K562 (cell line): ENCODE data around the gene LRP1B. TPM values are rescaled to one million over a fixed set of nuclear protein-coding genes. Genes with fewer than 3 reads are reported as not detected.

Experiments used
- ATAC-seq: fragments of 200-7000 bp; cut with Tn5 transposase; 3 replicates; pipeline ENCODE4 v1.9.1; 2020; ENCODE audit warnings: moderate library complexity
- BruUV-seq: library from RNA; stranded (reverse); fragments of 400-500 nt; replicated peaks from 2 replicates; lab custom pipeline; 2021; lab: Mats Ljungman, UMichigan
- CTCF ChIA-PET: fragments of 300-600 bp; formaldehyde crosslinking; extraction: SDS; loops from one replicate; lab custom pipeline; 2021; ENCODE audit warnings: low intra/inter-chr PET ratio; lab: Yijun Ruan, JAX
- POLR2A ChIA-PET: fragments of 300-600, 350-650 bp; sonication (Branson Sonifier 250); formaldehyde crosslinking; extraction: SDS; loops from one replicate; lab custom pipeline; 2021; ENCODE audit warnings: antibody characterized with exemption, inconsistent platforms; lab: Yijun Ruan, JAX
- DNase-seq, 4 experiments: peaks; one replicate each; pipeline versions ENCODE4 v3.0.0 to v3.0.0-alpha.2; 2011 to 2018; ENCODE audit warnings: low spot score in 3 of 4, mixed read lengths in 3 of 4; ENCODE audit errors: extremely low read depth in 1 of 4
- FAIRE-seq: peaks from 2 replicates; lab custom pipeline; 2011; peaks lifted over from hg19 to GRCh38; lab: Jason Lieb, UNC
- H2AFZ ChIP-seq: 2 replicates; pipeline ENCODE4 v1.6.0; 2011; ENCODE audit warnings: low read depth, low read length, control low read depth, inconsistent platforms
- H3K27ac ChIP-seq: fragments of 200-600 bp; 3 replicates; pipeline ENCODE4 v1.8.0; 2011; ENCODE audit warnings: low read depth, mild to moderate bottlenecking, control low read depth, inconsistent platforms, low read length, moderate library complexity, mixed read lengths; ENCODE audit errors: extremely low read depth
- H3K27me3 ChIP-seq, 2 experiments: fragments of 300-600 bp in 1 of 2; 2 replicates in 1 of 2; 3 replicates in 1 of 2; pipeline versions ENCODE4 v1.6.0 to v1.8.0; 2011; ENCODE audit warnings: inconsistent platforms in 2 of 2, low read length in 2 of 2, mild to moderate bottlenecking in 1 of 2, mixed read lengths in 1 of 2, moderate library complexity in 1 of 2; ENCODE audit not compliant: control insufficient read depth in 2 of 2, insufficient read depth in 2 of 2
- H3K36me3 ChIP-seq: fragments of 300-600 bp; 3 replicates; pipeline ENCODE4 v1.8.0; 2011; ENCODE audit warnings: mild to moderate bottlenecking, low read length, inconsistent platforms; ENCODE audit not compliant: control insufficient read depth, insufficient read depth
- H3K4me1 ChIP-seq, 2 experiments: fragments of 200-600 bp in 1 of 2; replicated peaks in 1 of 2; 2 replicates in 1 of 2; 3 replicates in 1 of 2; pipeline versions ENCODE4 v1.5.1 to v1.8.0; 2011; ENCODE audit warnings: inconsistent platforms in 2 of 2, low read length in 2 of 2, mild to moderate bottlenecking in 1 of 2, mixed read lengths in 1 of 2, moderate library complexity in 1 of 2; ENCODE audit not compliant: control insufficient read depth in 2 of 2, insufficient read depth in 2 of 2
- H3K4me2 ChIP-seq: 2 replicates; pipeline ENCODE4 v1.6.1; 2011; ENCODE audit warnings: low read length, control low read depth, inconsistent platforms, mixed read lengths; ENCODE audit not compliant: insufficient read depth
- H3K4me3 ChIP-seq: fragments of 200-600 bp; sonication (generic), shearing (Covaris generic); 2 replicates; pipeline ENCODE4 v1.5.1; 2016; ENCODE audit warnings: control low read depth, inconsistent platforms
- H3K79me2 ChIP-seq: fragments of 200-600 bp; 3 replicates; pipeline ENCODE4 v1.8.0; 2011; ENCODE audit warnings: low read length, inconsistent platforms; ENCODE audit not compliant: control insufficient read depth, insufficient read depth
- H3K9ac ChIP-seq, 2 experiments: 2 replicates each; pipeline versions ENCODE4 v1.6.0 to v1.6.1; 2011; ENCODE audit warnings: low read depth in 2 of 2, low read length in 2 of 2, control low read depth in 1 of 2, inconsistent platforms in 1 of 2, mild to moderate bottlenecking in 1 of 2, mixed read lengths in 1 of 2; ENCODE audit not compliant: insufficient read depth in 1 of 2
- H3K9me1 ChIP-seq: one replicate; pipeline ENCODE4 v1.6.0; 2011; ENCODE audit warnings: inconsistent platforms, mild to moderate bottlenecking, low read length, moderate library complexity; ENCODE audit not compliant: control insufficient read depth, insufficient read depth
- H3K9me3 ChIP-seq: replicated peaks from 2 replicates; pipeline ENCODE4 v1.5.1; 2011; ENCODE audit warnings: low read depth, low read length, inconsistent platforms; ENCODE audit not compliant: control insufficient read depth, insufficient read depth
- H4K20me1 ChIP-seq: replicated peaks from 2 replicates; pipeline ENCODE4 v1.6.1; 2011; ENCODE audit warnings: low read length, inconsistent platforms, mixed read lengths; ENCODE audit not compliant: control insufficient read depth, insufficient read depth
- CTBP1 ChIP-seq: fragments of 450-650 bp; IDR thresholded peaks from 2 replicates; pipeline ENCODE4 v1.6.1; 2016; ENCODE audit warnings: borderline replicate concordance
- DDX20 ChIP-seq: fragments of 450-650 bp; IDR thresholded peaks from 2 replicates; pipeline ENCODE4 v1.6.1; 2016; ENCODE audit warnings: missing genetic modification characterization, low read depth, mild to moderate bottlenecking, missing compliant biosample characterization, moderate library complexity
- RBM17 ChIP-seq: fragments of 200-400 bp; formaldehyde crosslinking; IDR thresholded peaks from 2 replicates; pipeline ENCODE4 v1.6.1; 2017; ENCODE audit warnings: low read depth, mild to moderate bottlenecking, low read length, borderline replicate concordance
- ZNF408 ChIP-seq: fragments of 250-450 bp; sonication (Bioruptor Pico); IDR thresholded peaks from 2 replicates; pipeline ENCODE4 v1.4.0; 2020; ENCODE audit warnings: low read depth, mild to moderate bottlenecking, moderate library complexity
- WGBS: fragments of 100-300 bp; shearing (Covaris generic); methylation state at CpG from one replicate; pipeline ENCODE4 v1.1.6; 2016; ENCODE audit warnings: low coverage, mixed read lengths; ENCODE audit not compliant: insufficient coverage; ENCODE audit errors: missing lambda C conversion rate; 5-methylcytosine and 5-hydroxymethylcytosine counted together
- in situ Hi-C: fragments of 300-500 bp; cut with MboI; formaldehyde crosslinking; loops from 4 replicates; pipeline ENCODE4 v1.15.0; 2018; ENCODE audit warnings: inconsistent platforms, mixed read lengths
- intact Hi-C: fragments of 100-400 bp; cut with micrococcal nuclease; formaldehyde crosslinking; loops from 2 replicates; pipeline ENCODE4 v1.14.2; 2022
- polyA plus RNA-seq, 8 experiments: library from polyadenylated mRNA; depleted of rRNA in 4 of 8; stranded (reverse) in 5 of 8; unstranded in 3 of 8; fragments of >200 nt; fragmentation: Nextera tagmentation in 2 of 8; fragmentation: Illumina TruSeq in 1 of 8; extraction: Ambion mirVana in 2 of 8; extraction: Trizol in 1 of 8; gene quantifications; 2 replicates each; pipeline versions ENCODE4 v1.2.1 to v1.2.3, GENCODE V29; 2011 to 2014; ENCODE audit warnings: inconsistent platforms in 1 of 8, missing spikeins in 1 of 8
- total RNA-seq, 7 experiments: library from RNA; depleted of rRNA in 6 of 7; stranded (reverse); fragments of >200 nt in 6 of 7; fragmentation: Illumina TruSeq in 2 of 7; extraction: Trizol in 2 of 7; gene quantifications; 2 replicates each; pipeline versions ENCODE4 v1.2.1 to v1.2.3, GENCODE V29; 2011 to 2021; ENCODE audit warnings: low replicate concordance in 1 of 7
- TF ChIP-seq, protein P1 (sequence below): fragments of 450-650 bp; formaldehyde crosslinking; IDR thresholded peaks from 2 replicates; pipeline ENCODE4 v1.4.0; 2020; ENCODE audit warnings: mild to moderate bottlenecking, moderate library complexity
- TF ChIP-seq, protein P2 (sequence below): sonication (generic); formaldehyde crosslinking; IDR thresholded peaks from 2 replicates; pipeline ENCODE4 v1.8.1; 2023; ENCODE audit warnings: mild to moderate bottlenecking, missing genetic modification reagents
- TF ChIP-seq, protein P3 (sequence below), 2 experiments: fragments of 450-650 bp in 1 of 2; sonication (generic) in 1 of 2; formaldehyde crosslinking; conservative IDR thresholded peaks; 2 replicates each; pipeline versions ENCODE4 v1.4.0 to v1.8.1; 2020 to 2022; ENCODE audit warnings: mild to moderate bottlenecking in 1 of 2, missing genetic modification reagents in 1 of 2
- TF ChIP-seq, protein P4 (sequence below): fragments of 450-650 bp; IDR thresholded peaks from 2 replicates; pipeline ENCODE4 v1.6.1; 2017; ENCODE audit warnings: antibody characterized with exemption

LRP1B gene
- total and polyA plus RNA-seq, 9 of the 15 experiments (the other 6 are each of a cell fraction or from before 2014, with no cell fraction given) = not detected

DNA sequence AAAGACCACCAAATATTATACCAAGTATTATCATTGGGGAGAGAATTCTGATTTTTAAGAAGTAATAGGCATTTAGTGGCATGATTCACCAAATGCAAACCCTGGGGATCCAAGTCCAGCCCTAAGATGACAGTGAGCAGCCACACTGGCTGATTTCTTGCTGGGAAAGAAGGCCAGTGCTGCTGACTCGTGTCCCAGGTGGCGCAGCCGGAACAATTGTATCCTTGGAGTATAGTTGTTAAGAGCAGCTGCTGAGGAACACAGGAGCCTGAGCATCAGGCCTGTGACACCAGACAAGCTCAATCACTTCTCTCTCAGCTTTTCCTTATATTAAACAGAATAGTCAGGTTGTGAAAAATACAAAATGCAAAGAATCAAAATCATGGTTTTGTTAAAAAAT is 48.4 kb downstream of the LRP1B start:
- BruUV-seq = no TSS peak
- Histone ChIP-seq H3K36me3 (no peaks in the 10 kb centered on the region), H3K9me1 (no peaks in the 10 kb centered on the region), H3K79me2 (no peaks in the 10 kb centered on the region), H3K4me2 (no peak overlapping the region), H3K9me3 (no peaks in the 10 kb centered on the region), H3K9ac (no peak overlapping the region), H3K27ac (no peak overlapping the region), H2AFZ (no peak overlapping the region), H4K20me1 (no peaks in the 10 kb centered on the region), H3K27me3 (no peaks in the 10 kb centered on the region), H3K4me3 (no peak overlapping the region), H3K4me1 (no peaks in the 10 kb centered on the region)
- CTCF ChIA-PET = no interaction called here
- DNase-seq = no peak
- POLR2A ChIA-PET = interaction anchor here (1.0 kb wide), 1 partner anchor 39 kb away, joined by 3 read pairs; no protein-coding TSS in a partner anchor
- intact Hi-C loops = no loop called here
- in situ Hi-C loops = no loop called here
- no peak for FAIRE-seq
- no peak for ATAC-seq
- TF ChIP-seq, protein P1, sequence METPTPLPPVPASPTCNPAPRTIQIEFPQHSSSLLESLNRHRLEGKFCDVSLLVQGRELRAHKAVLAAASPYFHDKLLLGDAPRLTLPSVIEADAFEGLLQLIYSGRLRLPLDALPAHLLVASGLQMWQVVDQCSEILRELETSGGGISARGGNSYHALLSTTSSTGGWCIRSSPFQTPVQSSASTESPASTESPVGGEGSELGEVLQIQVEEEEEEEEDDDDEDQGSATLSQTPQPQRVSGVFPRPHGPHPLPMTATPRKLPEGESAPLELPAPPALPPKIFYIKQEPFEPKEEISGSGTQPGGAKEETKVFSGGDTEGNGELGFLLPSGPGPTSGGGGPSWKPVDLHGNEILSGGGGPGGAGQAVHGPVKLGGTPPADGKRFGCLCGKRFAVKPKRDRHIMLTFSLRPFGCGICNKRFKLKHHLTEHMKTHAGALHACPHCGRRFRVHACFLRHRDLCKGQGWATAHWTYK (CRISPR knock-in tag) = no peak
- TF ChIP-seq, protein P2, sequence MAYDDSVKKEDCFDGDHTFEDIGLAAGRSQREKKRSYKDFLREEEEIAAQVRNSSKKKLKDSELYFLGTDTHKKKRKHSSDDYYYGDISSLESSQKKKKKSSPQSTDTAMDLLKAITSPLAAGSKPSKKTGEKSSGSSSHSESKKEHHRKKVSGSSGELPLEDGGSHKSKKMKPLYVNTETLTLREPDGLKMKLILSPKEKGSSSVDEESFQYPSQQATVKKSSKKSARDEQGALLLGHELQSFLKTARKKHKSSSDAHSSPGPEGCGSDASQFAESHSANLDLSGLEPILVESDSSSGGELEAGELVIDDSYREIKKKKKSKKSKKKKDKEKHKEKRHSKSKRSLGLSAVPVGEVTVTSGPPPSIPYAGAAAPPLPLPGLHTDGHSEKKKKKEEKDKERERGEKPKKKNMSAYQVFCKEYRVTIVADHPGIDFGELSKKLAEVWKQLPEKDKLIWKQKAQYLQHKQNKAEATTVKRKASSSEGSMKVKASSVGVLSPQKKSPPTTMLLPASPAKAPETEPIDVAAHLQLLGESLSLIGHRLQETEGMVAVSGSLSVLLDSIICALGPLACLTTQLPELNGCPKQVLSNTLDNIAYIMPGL (CRISPR knock-in tag) = no peak
- TF ChIP-seq, protein P3, sequence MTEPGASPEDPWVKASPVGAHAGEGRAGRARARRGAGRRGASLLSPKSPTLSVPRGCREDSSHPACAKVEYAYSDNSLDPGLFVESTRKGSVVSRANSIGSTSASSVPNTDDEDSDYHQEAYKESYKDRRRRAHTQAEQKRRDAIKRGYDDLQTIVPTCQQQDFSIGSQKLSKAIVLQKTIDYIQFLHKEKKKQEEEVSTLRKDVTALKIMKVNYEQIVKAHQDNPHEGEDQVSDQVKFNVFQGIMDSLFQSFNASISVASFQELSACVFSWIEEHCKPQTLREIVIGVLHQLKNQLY (CRISPR knock-in tag; conservative IDR thresholded peaks at IDR 0.05) = no peak
- TF ChIP-seq, protein P4, sequence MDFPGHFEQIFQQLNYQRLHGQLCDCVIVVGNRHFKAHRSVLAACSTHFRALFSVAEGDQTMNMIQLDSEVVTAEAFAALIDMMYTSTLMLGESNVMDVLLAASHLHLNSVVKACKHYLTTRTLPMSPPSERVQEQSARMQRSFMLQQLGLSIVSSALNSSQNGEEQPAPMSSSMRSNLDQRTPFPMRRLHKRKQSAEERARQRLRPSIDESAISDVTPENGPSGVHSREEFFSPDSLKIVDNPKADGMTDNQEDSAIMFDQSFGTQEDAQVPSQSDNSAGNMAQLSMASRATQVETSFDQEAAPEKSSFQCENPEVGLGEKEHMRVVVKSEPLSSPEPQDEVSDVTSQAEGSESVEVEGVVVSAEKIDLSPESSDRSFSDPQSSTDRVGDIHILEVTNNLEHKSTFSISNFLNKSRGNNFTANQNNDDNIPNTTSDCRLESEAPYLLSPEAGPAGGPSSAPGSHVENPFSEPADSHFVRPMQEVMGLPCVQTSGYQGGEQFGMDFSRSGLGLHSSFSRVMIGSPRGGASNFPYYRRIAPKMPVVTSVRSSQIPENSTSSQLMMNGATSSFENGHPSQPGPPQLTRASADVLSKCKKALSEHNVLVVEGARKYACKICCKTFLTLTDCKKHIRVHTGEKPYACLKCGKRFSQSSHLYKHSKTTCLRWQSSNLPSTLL = no peak
- TF ChIP-seq CTBP1 (no peak), DDX20 (no peak), ZNF408 (CRISPR knock-in tag) (no peak), RBM17 (no peak)
- WGBS = 0% methylated on average over 3 of the region's 3 CpGs
